GM10248 (cell line): ENCODE data around the gene PAFAH1B1.

Source experiments
- CTCF ChIA-PET: fragments of 300-600 bp; sonication (Branson Sonifier 250); formaldehyde crosslinking; extraction: SDS; loops from one replicate; lab custom pipeline; 2021; ENCODE audit warnings: antibody characterized with exemption; lab: Yijun Ruan, JAX
- POLR2A ChIA-PET: fragments of 350-650 bp; sonication (Branson Sonifier 250); formaldehyde crosslinking; extraction: SDS; loops from one replicate; lab custom pipeline; 2020; ENCODE audit warnings: antibody characterized with exemption; lab: Yijun Ruan, JAX
- DNase-seq: peaks from one replicate; pipeline ENCODE4 v3.0.0; 2012; ENCODE audit errors: extremely low spot score
- CTCF ChIP-seq: IDR thresholded peaks from 2 replicates; pipeline ENCODE4 v1.5.1; 2012; ENCODE audit warnings: mild to moderate bottlenecking, low read depth; ENCODE audit errors: extremely low read depth, missing control alignments, control extremely low read depth

PAFAH1B1 gene

GRCh38 chr17:2631211-2631610, 37.8 kb downstream of the PAFAH1B1 start:
- POLR2A ChIA-PET: no interaction called here
- CTCF ChIA-PET: no interaction called here
- TF ChIP-seq CTCF: no peak
- DNase-seq: no peak

GRCh38 chr17:2634361-2634960, 41.0 kb downstream of the PAFAH1B1 start:
- DNase-seq: no peak
- POLR2A ChIA-PET: no interaction called here
- CTCF ChIA-PET: interaction anchor here (1.6 kb wide), 1 partner anchor 40 kb away, joined by 4 read pairs; no protein-coding TSS in a partner anchor
- TF ChIP-seq CTCF: no peak

- TF ChIP-seq CTCF: no peak
- no peak for DNase-seq
- ChIA-PET CTCF (interaction anchor here (1.6 kb wide), 1 partner anchor 40 kb away, joined by 4 read pairs; no protein-coding TSS in a partner anchor), POLR2A (no interaction called here)
These were observed 41.8 kb downstream of the PAFAH1B1 start for GRCh38 chr17:2635241-2635640.

GRCh38 chr17:2635675-2636074, 42.2 kb downstream of the PAFAH1B1 start:
- CTCF ChIA-PET: interaction anchor here (1.6 kb wide), 1 partner anchor 39 kb away, joined by 4 read pairs; no protein-coding TSS in a partner anchor
- DNase-seq: no peak
- no peak for TF ChIP-seq CTCF
- POLR2A ChIA-PET: no interaction called here

GRCh38 chr17:2636169-2636930, 42.9 kb downstream of the PAFAH1B1 start:
- CTCF ChIA-PET: no interaction called here
- TF ChIP-seq CTCF: no peak
- POLR2A ChIA-PET: no interaction called here
- DNase-seq: no peak

- no peak for DNase-seq
- ChIA-PET CTCF (no interaction called here), POLR2A (no interaction called here)
- no peak for TF ChIP-seq CTCF
These were observed 44.0 kb downstream of the PAFAH1B1 start for GRCh38 chr17:2637422-2637821.
